Measurements from ENCODE around the gene MTMR12. TPM values are rescaled to one million over a fixed set of nuclear protein-coding genes. Genes with fewer than 3 reads are reported as not detected.

MTMR12 gene
- total and polyA plus RNA-seq, 2 of the 13 experiments (the other 11 are each of a cell fraction or from before 2014, with no cell fraction given): 23.4 to 36.6 TPM

DNA sequence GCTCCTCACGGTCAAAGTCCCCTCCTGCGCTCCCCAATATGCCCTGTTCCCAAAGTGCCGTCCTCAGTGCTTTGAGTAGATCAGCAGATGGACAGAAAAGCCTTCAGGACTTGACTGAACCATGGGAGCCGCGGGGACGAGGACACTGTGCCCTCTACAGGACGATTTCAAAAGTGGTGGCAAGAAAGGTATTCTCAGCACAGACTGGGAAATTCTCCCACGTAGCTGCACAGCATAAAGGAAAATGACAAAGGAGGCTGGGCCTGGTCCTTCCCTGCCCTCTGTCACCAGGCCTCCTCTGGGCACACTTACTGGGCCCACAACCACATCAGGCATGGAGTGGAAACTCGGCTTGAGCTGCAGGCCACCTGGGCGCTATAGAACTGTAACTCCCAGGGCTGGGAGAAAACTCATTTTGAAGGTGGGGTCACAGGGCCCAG, 16.7 kb upstream of the MTMR12 start (continued):
- TF ChIP-seq, protein P1, sequence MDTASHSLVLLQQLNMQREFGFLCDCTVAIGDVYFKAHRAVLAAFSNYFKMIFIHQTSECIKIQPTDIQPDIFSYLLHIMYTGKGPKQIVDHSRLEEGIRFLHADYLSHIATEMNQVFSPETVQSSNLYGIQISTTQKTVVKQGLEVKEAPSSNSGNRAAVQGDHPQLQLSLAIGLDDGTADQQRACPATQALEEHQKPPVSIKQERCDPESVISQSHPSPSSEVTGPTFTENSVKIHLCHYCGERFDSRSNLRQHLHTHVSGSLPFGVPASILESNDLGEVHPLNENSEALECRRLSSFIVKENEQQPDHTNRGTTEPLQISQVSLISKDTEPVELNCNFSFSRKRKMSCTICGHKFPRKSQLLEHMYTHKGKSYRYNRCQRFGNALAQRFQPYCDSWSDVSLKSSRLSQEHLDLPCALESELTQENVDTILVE (CRISPR knock-in tag; IDR thresholded peaks at IDR 0.05): 0 out of 2 replicates have a peak, but pooled peaks have one; percentile 40
- TF ChIP-seq CBX2 (IDR thresholded peaks at IDR 0.05; ENCODE audit: low read depth, low read length) (no peak), CBX2 (CRISPR knock-in tag; IDR thresholded peaks at IDR 0.05; ENCODE audit: low read depth) (no peak), NBN (conservative IDR thresholded peaks at IDR 0.05) (no peak), NFE2 (CRISPR knock-in tag; IDR thresholded peaks at IDR 0.05) (no peak), MEF2D (CRISPR knock-in tag; IDR thresholded peaks at IDR 0.05) (no peak), ZNF709 (CRISPR knock-in tag; IDR thresholded peaks at IDR 0.05) (no peak), ZNF678 (CRISPR knock-in tag; IDR thresholded peaks at IDR 0.05) (no peak), RAD51 (IDR thresholded peaks at IDR 0.05; ENCODE audit: borderline replicate concordance) (no peak), FOXK1 (CRISPR knock-in tag; IDR thresholded peaks at IDR 0.05; ENCODE audit: borderline replicate concordance, low read depth) (no peak), KAT7 (CRISPR knock-in tag; IDR thresholded peaks at IDR 0.05; ENCODE audit: borderline replicate concordance) (no peak), ZNF615 (CRISPR knock-in tag; IDR thresholded peaks at IDR 0.05; ENCODE audit: borderline replicate concordance) (no peak), JUNB (CRISPR knock-in tag; IDR thresholded peaks at IDR 0.05; ENCODE audit: borderline replicate concordance) (no peak), ZNF10 (CRISPR knock-in tag; IDR thresholded peaks at IDR 0.05; ENCODE audit: borderline replicate concordance, low read depth) (no peak), NFIB (CRISPR knock-in tag; IDR thresholded peaks at IDR 0.05; ENCODE audit: borderline replicate concordance) (no peak)
- TF ChIP-seq, protein P2, sequence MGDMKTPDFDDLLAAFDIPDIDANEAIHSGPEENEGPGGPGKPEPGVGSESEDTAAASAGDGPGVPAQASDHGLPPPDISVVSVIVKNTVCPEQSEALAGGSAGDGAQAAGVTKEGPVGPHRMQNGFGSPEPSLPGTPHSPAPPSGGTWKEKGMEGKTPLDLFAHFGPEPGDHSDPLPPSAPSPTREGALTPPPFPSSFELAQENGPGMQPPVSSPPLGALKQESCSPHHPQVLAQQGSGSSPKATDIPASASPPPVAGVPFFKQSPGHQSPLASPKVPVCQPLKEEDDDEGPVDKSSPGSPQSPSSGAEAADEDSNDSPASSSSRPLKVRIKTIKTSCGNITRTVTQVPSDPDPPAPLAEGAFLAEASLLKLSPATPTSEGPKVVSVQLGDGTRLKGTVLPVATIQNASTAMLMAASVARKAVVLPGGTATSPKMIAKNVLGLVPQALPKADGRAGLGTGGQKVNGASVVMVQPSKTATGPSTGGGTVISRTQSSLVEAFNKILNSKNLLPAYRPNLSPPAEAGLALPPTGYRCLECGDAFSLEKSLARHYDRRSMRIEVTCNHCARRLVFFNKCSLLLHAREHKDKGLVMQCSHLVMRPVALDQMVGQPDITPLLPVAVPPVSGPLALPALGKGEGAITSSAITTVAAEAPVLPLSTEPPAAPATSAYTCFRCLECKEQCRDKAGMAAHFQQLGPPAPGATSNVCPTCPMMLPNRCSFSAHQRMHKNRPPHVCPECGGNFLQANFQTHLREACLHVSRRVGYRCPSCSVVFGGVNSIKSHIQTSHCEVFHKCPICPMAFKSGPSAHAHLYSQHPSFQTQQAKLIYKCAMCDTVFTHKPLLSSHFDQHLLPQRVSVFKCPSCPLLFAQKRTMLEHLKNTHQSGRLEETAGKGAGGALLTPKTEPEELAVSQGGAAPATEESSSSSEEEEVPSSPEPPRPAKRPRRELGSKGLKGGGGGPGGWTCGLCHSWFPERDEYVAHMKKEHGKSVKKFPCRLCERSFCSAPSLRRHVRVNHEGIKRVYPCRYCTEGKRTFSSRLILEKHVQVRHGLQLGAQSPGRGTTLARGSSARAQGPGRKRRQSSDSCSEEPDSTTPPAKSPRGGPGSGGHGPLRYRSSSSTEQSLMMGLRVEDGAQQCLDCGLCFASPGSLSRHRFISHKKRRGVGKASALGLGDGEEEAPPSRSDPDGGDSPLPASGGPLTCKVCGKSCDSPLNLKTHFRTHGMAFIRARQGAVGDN (CRISPR knock-in tag; IDR thresholded peaks at IDR 0.05): peak; percentile 61
- TF ChIP-seq, protein P3, sequence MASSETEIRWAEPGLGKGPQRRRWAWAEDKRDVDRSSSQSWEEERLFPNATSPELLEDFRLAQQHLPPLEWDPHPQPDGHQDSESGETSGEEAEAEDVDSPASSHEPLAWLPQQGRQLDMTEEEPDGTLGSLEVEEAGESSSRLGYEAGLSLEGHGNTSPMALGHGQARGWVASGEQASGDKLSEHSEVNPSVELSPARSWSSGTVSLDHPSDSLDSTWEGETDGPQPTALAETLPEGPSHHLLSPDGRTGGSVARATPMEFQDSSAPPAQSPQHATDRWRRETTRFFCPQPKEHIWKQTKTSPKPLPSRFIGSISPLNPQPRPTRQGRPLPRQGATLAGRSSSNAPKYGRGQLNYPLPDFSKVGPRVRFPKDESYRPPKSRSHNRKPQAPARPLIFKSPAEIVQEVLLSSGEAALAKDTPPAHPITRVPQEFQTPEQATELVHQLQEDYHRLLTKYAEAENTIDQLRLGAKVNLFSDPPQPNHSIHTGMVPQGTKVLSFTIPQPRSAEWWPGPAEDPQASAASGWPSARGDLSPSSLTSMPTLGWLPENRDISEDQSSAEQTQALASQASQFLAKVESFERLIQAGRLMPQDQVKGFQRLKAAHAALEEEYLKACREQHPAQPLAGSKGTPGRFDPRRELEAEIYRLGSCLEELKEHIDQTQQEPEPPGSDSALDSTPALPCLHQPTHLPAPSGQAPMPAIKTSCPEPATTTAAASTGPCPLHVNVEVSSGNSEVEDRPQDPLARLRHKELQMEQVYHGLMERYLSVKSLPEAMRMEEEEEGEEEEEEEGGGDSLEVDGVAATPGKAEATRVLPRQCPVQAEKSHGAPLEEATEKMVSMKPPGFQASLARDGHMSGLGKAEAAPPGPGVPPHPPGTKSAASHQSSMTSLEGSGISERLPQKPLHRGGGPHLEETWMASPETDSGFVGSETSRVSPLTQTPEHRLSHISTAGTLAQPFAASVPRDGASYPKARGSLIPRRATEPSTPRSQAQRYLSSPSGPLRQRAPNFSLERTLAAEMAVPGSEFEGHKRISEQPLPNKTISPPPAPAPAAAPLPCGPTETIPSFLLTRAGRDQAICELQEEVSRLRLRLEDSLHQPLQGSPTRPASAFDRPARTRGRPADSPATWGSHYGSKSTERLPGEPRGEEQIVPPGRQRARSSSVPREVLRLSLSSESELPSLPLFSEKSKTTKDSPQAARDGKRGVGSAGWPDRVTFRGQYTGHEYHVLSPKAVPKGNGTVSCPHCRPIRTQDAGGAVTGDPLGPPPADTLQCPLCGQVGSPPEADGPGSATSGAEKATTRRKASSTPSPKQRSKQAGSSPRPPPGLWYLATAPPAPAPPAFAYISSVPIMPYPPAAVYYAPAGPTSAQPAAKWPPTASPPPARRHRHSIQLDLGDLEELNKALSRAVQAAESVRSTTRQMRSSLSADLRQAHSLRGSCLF (CRISPR knock-in tag; IDR thresholded peaks at IDR 0.05; ENCODE audit: borderline replicate concordance): no peak
- TF ChIP-seq, protein P4, sequence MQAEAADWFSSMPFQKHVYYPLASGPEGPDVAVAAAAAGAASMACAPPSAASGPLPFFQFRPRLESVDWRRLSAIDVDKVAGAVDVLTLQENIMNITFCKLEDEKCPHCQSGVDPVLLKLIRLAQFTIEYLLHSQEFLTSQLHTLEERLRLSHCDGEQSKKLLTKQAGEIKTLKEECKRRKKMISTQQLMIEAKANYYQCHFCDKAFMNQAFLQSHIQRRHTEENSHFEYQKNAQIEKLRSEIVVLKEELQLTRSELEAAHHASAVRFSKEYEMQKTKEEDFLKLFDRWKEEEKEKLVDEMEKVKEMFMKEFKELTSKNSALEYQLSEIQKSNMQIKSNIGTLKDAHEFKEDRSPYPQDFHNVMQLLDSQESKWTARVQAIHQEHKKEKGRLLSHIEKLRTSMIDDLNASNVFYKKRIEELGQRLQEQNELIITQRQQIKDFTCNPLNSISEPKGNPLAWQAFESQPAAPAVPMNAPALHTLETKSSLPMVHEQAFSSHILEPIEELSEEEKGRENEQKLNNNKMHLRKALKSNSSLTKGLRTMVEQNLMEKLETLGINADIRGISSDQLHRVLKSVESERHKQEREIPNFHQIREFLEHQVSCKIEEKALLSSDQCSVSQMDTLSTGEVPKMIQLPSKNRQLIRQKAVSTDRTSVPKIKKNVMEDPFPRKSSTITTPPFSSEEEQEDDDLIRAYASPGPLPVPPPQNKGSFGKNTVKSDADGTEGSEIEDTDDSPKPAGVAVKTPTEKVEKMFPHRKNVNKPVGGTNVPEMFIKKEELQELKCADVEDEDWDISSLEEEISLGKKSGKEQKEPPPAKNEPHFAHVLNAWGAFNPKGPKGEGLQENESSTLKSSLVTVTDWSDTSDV (CRISPR knock-in tag; IDR thresholded peaks at IDR 0.05): 0 out of 2 replicates have a peak, but pooled peaks have one; percentile 22

All from HepG2 (cell line).